IMR-90 (cell line): Measurements from ENCODE around the gene SHISA4. TPM values are rescaled to one million over a fixed set of nuclear protein-coding genes. Genes with fewer than 3 reads are reported as not detected.
A peak's percentile ranks its signal among the peaks of the same experiment; 100 is the strongest.

ENCODE experiments used
- ATAC-seq: fragments of 200-7000 bp; cut with Tn5 transposase; 2 replicates; pipeline ENCODE4 v1.9.1; 2020; ENCODE audit warnings: low read depth, mild to moderate bottlenecking, moderate library complexity
- BruUV-seq: library from RNA; stranded (reverse); fragments of 400-500 nt; replicated peaks from 2 replicates; lab custom pipeline; 2021; lab: Mats Ljungman, UMichigan
- CTCF ChIA-PET: fragments of 300-600 bp; formaldehyde crosslinking; extraction: SDS; loops from one replicate; lab custom pipeline; 2021; ENCODE audit warnings: antibody characterized with exemption; lab: Yijun Ruan, JAX
- POLR2A ChIA-PET: fragments of 300-600 bp; sonication (Branson Sonifier 250); formaldehyde crosslinking; loops from one replicate; lab custom pipeline; 2022; ENCODE audit warnings: antibody characterized with exemption; ENCODE audit not compliant: unreplicated experiment; lab: Charles Lee
- DNase-seq: peaks from one replicate; pipeline ENCODE4 v3.0.0; 2013
- H2AFZ ChIP-seq: replicated peaks from 2 replicates; pipeline ENCODE3; 2013; ENCODE audit warnings: low read length, mild to moderate bottlenecking; ENCODE audit not compliant: poor library complexity
- H2AK5ac ChIP-seq: 2 replicates; pipeline ENCODE4 v1.6.1; 2013; ENCODE audit warnings: low read depth, low read length, inconsistent platforms
- H2AK9ac ChIP-seq: replicated peaks from 2 replicates; pipeline ENCODE3; 2013; ENCODE audit warnings: mild to moderate bottlenecking, low read depth, low read length, moderate library complexity; ENCODE audit not compliant: poor library complexity
- H2BK120ac ChIP-seq: 2 replicates; pipeline ENCODE4 v1.6.1; 2013; ENCODE audit warnings: low read depth, low read length, inconsistent platforms
- H2BK15ac ChIP-seq: 3 replicates; pipeline ENCODE4 v1.6.1; 2013; ENCODE audit warnings: low read depth, low read length, inconsistent platforms
- H2BK20ac ChIP-seq: 2 replicates; pipeline ENCODE4 v1.6.1; 2013; ENCODE audit warnings: low read depth, mild to moderate bottlenecking, inconsistent platforms, low read length, moderate library complexity
- H2BK5ac ChIP-seq: 2 replicates; pipeline ENCODE4 v1.6.1; 2013; ENCODE audit warnings: mild to moderate bottlenecking, low read depth, low read length, inconsistent platforms; ENCODE audit not compliant: poor library complexity, severe bottlenecking
- H3K14ac ChIP-seq: replicated peaks from 2 replicates; pipeline ENCODE4 v1.6.1; 2013; ENCODE audit warnings: low read depth, low read length, inconsistent platforms
- H3K18ac ChIP-seq: 2 replicates; pipeline ENCODE4 v1.6.1; 2013; ENCODE audit warnings: low read depth, low read length, control low read depth
- H3K23ac ChIP-seq: 2 replicates; pipeline ENCODE4 v1.6.1; 2013; ENCODE audit warnings: low read depth, low read length, inconsistent platforms
- H3K27ac ChIP-seq: 2 replicates; pipeline ENCODE4 v1.5.1; 2013; ENCODE audit warnings: mild to moderate bottlenecking, control low read depth, low read length; ENCODE audit not compliant: insufficient read depth
- H3K27me3 ChIP-seq: 2 replicates; pipeline ENCODE4 v1.6.1; 2013; ENCODE audit warnings: low read length; ENCODE audit not compliant: control insufficient read depth, insufficient read depth
- H3K36me3 ChIP-seq: 2 replicates; pipeline ENCODE4 v1.6.1; 2013; ENCODE audit warnings: low read length, mixed read lengths; ENCODE audit not compliant: control insufficient read depth, insufficient read depth
- H3K4ac ChIP-seq: 2 replicates; pipeline ENCODE4 v1.6.1; 2013; ENCODE audit warnings: low read depth, low read length, inconsistent platforms
- H3K4me1 ChIP-seq: 2 replicates; pipeline ENCODE4 v1.6.1; 2013; ENCODE audit warnings: low read length, mixed read lengths; ENCODE audit not compliant: control insufficient read depth, insufficient read depth
- H3K4me2 ChIP-seq: 2 replicates; pipeline ENCODE4 v1.6.1; 2013; ENCODE audit warnings: low read depth, mild to moderate bottlenecking, control low read depth, low read length, moderate library complexity
- H3K4me3 ChIP-seq: 2 replicates; pipeline ENCODE4 v1.5.1; 2013; ENCODE audit warnings: low read depth, mild to moderate bottlenecking, control low read depth, low read length, moderate library complexity; ENCODE audit not compliant: insufficient read depth
- H3K56ac ChIP-seq: 2 replicates; pipeline ENCODE4 v1.6.1; 2013; ENCODE audit warnings: low read length, inconsistent platforms; ENCODE audit not compliant: insufficient read depth; ENCODE audit errors: extremely low read depth
- H3K79me1 ChIP-seq, 2 experiments: 2 replicates each; pipeline ENCODE4 v1.6.1; 2013; ENCODE audit warnings: low read length in 2 of 2, inconsistent platforms in 1 of 2, low read depth in 1 of 2
- H3K9ac ChIP-seq: 2 replicates; pipeline ENCODE4 v1.6.1; 2013; ENCODE audit warnings: low read depth, low read length, control low read depth
- H3K9me1 ChIP-seq: 2 replicates; pipeline ENCODE4 v1.6.1; 2013; ENCODE audit warnings: low read length, inconsistent platforms; ENCODE audit not compliant: insufficient read depth
- H3K9me3 ChIP-seq: 2 replicates; pipeline ENCODE4 v1.6.1; 2013; ENCODE audit warnings: low read length; ENCODE audit not compliant: control insufficient read depth, insufficient read depth
- H4K20me1 ChIP-seq: 2 replicates; pipeline ENCODE4 v1.6.1; 2013; ENCODE audit warnings: low read length, inconsistent platforms; ENCODE audit not compliant: insufficient read depth
- H4K5ac ChIP-seq: 2 replicates; pipeline ENCODE4 v1.6.1; 2013; ENCODE audit warnings: mild to moderate bottlenecking, low read depth, low read length, control low read depth
- H4K8ac ChIP-seq, 2 experiments: 2 replicates each; pipeline ENCODE4 v1.6.1; 2013; ENCODE audit warnings: low read depth in 2 of 2, low read length in 2 of 2, control low read depth in 1 of 2, inconsistent platforms in 1 of 2
- H4K91ac ChIP-seq: 2 replicates; pipeline ENCODE4 v1.6.1; 2013; ENCODE audit warnings: low read depth, low read length, inconsistent platforms; ENCODE audit not compliant: insufficient read depth
- BHLHE40 ChIP-seq: fragments of 150-350 bp; IDR thresholded peaks from 2 replicates; pipeline ENCODE4 v1.6.1; 2016; ENCODE audit warnings: mild to moderate bottlenecking, low read depth, low read length
- CEBPB ChIP-seq: IDR thresholded peaks from 2 replicates; pipeline ENCODE4 v1.6.1; 2012; ENCODE audit warnings: low read depth, low read length, improper control_type of control experiment
- CHD1 ChIP-seq: IDR thresholded peaks from 2 replicates; pipeline ENCODE4 v1.6.1; 2012; ENCODE audit warnings: low read depth, low read length, improper control_type of control experiment
- MAFK ChIP-seq: IDR thresholded peaks from 2 replicates; pipeline ENCODE4 v1.6.1; 2012; ENCODE audit warnings: low read depth, low read length, improper control_type of control experiment
- MAZ ChIP-seq: IDR thresholded peaks from 2 replicates; pipeline ENCODE4 v1.6.1; 2012; ENCODE audit warnings: low read depth, mild to moderate bottlenecking, low read length, improper control_type of control experiment, moderate library complexity, borderline replicate concordance
- MXI1 ChIP-seq: IDR thresholded peaks from 2 replicates; pipeline ENCODE4 v1.6.1; 2012; ENCODE audit warnings: low read depth, mild to moderate bottlenecking, low read length, moderate library complexity, borderline replicate concordance
- NFE2L2 ChIP-seq: fragments of 150-350 bp; IDR thresholded peaks from 2 replicates; pipeline ENCODE4 v1.6.1; 2016; ENCODE audit warnings: low read depth, mild to moderate bottlenecking, low read length
- POLR2A ChIP-seq: IDR thresholded peaks from 2 replicates; pipeline ENCODE4 v1.6.1; 2012; ENCODE audit warnings: mild to moderate bottlenecking, low read depth, low read length
- RAD21 ChIP-seq: IDR thresholded peaks from 2 replicates; pipeline ENCODE4 v1.6.1; 2012; ENCODE audit warnings: low read length, improper control_type of control experiment
- RCOR1 ChIP-seq: IDR thresholded peaks from 2 replicates; pipeline ENCODE4 v1.6.1; 2012; ENCODE audit warnings: mild to moderate bottlenecking, low read length, improper control_type of control experiment; ENCODE audit not compliant: insufficient replicate concordance
- RFX5 ChIP-seq: IDR thresholded peaks from 2 replicates; pipeline ENCODE4 v1.8.0; 2012; ENCODE audit warnings: low read depth, mild to moderate bottlenecking, low read length, moderate library complexity
- SMC3 ChIP-seq: fragments of 150-350 bp; IDR thresholded peaks from 2 replicates; pipeline ENCODE4 v1.6.1; 2016; ENCODE audit warnings: low read depth, mild to moderate bottlenecking, antibody characterized with exemption, low read length, moderate library complexity
- WGBS, 2 experiments: methylation state at CpG; one replicate each; pipeline versions ENCODE4 v1.1.5 to v1.1.7; 2013; ENCODE audit warnings: missing lambda C conversion rate in 2 of 2; ENCODE audit not compliant: insufficient read length in 1 of 2; ENCODE audit errors: extremely low coverage in 2 of 2; 5-methylcytosine and 5-hydroxymethylcytosine counted together
- dilution Hi-C: fragments of 300-500 bp; cut with HindIII; formaldehyde crosslinking; loops from one replicate; pipeline ENCODE4 v1.14.3; 2018; ENCODE audit warnings: low sequenced_read_pairs; ENCODE audit not compliant: unreplicated experiment
- in situ Hi-C: fragments of 300-500 bp; cut with MboI; formaldehyde crosslinking; loops from 3 replicates; pipeline ENCODE4 v1.14.3; 2019; ENCODE audit warnings: low sequenced_read_pairs, inconsistent platforms, mixed read lengths
- intact Hi-C: fragments of 100-400 bp; cut with micrococcal nuclease; formaldehyde crosslinking; loops from 2 replicates; pipeline ENCODE4 v1.10.0; 2022
- polyA plus RNA-seq, 3 experiments: library from polyadenylated mRNA; depleted of rRNA; stranded (reverse); fragments of >200 nt; gene quantifications; 2 replicates each; pipeline ENCODE4 v1.2.3, GENCODE V29; 2012; ENCODE audit warnings: low replicate concordance in 1 of 3
- total RNA-seq: library from RNA; depleted of rRNA; stranded (reverse); fragments of >200 nt; gene quantifications from 2 replicates; pipeline ENCODE4 v1.2.3, GENCODE V29; 2012
- TF ChIP-seq, protein P1 (sequence below): fragments of 150-350 bp; IDR thresholded peaks from 2 replicates; pipeline ENCODE4 v1.6.1; 2016; ENCODE audit warnings: low read depth, mild to moderate bottlenecking, low read length, moderate library complexity, borderline replicate concordance
- TF ChIP-seq, protein P2 (sequence below): conservative IDR thresholded peaks from 2 replicates; pipeline ENCODE4 v1.5.1; 2012; ENCODE audit warnings: mild to moderate bottlenecking, low read depth, low read length, improper control_type of control experiment
- TF ChIP-seq, protein P3 (sequence below): fragments of 150-350 bp; IDR thresholded peaks from 2 replicates; pipeline ENCODE4 v1.6.1; 2017; ENCODE audit warnings: mild to moderate bottlenecking, antibody characterized with exemption, low read length, low read depth

Gene SHISA4
- total and polyA plus RNA-seq, 2 of the 4 experiments (the other 2 are of a cell fraction), result 10.0 to 34.8 TPM

DNA sequence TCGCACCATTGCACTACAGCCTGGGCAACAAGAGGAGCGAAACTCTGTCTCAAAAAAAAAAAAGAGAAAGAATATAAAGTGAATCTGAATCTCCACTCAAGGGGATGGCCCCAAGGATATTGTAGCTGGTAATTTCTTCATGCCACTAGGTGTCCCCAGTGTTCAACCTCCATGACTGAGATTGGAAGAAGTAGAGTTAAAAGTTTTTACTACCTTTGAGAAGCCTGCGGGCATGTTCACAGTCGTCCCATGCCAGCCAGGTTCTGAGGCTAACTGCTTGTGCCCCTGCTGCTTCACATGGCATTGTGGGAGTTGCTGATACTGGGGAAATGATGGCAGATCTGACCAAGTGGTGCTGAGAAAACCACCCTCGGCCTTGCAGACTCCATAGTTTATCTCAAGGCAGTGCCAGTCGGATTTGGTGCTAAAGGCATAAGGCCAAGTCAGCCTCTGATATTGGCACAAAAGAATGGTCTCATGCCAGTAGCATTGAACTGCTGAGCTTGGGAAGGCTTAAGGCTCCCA is 10.8 kb upstream of the SHISA4 start:
- H3K4me2 ChIP-seq, result no peak overlapping the region
- no peak overlapping the region for H3K14ac ChIP-seq
- H3K79me1 ChIP-seq, result peaks cover 3 to 6% of the 10 kb centered on the region in 2 experiments; a peak in 2 of 4 replicates
- in situ Hi-C loops, result no loop called here
- no peak overlapping the region; the same call in 1 of the 2 replicates for H4K91ac ChIP-seq
- no peak overlapping the region for H2BK15ac ChIP-seq
- peak overlapping the region; percentile 60 for H2AFZ ChIP-seq
- no peak overlapping the region for H2BK5ac ChIP-seq
- CTCF ChIA-PET, result interaction anchor here (0.6 to 1.2 kb wide), 5 partner anchors 10 to 320 kb away, joined by 3 to 5 read pairs (median 3); no protein-coding TSS in a partner anchor
- ATAC-seq (peak; percentile 75), DNase-seq (peak; percentile 63)
- no peak overlapping the region for H3K23ac ChIP-seq
- H3K9me3 ChIP-seq, result no peaks in the 10 kb centered on the region
- peak overlapping the region in 1 of 2 experiments; percentile 80; a peak in 1 of 4 replicates for H4K8ac ChIP-seq
- no peak overlapping the region for H3K56ac ChIP-seq
- no peak overlapping the region for H3K9ac ChIP-seq
- H4K5ac ChIP-seq, result no peak overlapping the region
- POLR2A ChIA-PET, result interaction anchor here (0.6 kb wide), 1 partner anchor 106 kb away, joined by 7 read pairs; no protein-coding TSS in a partner anchor
- no peak overlapping the region for H2BK120ac ChIP-seq
- no peak overlapping the region for H3K4me3 ChIP-seq
- BruUV-seq, result no TSS peak
- peak overlapping the region; percentile 55; the same call in 1 of the 2 replicates for H3K4ac ChIP-seq
- 100% methylated on average over 1 of the region's 6 CpGs; no CpG with 5 or more reads in 1 of the 2 experiments for WGBS, 2 experiments
- no peak overlapping the region for H2AK9ac ChIP-seq
- peaks cover 4% of the 10 kb centered on the region for H3K4me1 ChIP-seq
- dilution Hi-C loops, result no loop called here
- H3K36me3 ChIP-seq, result peaks cover 21% of the 10 kb centered on the region
- no peak overlapping the region for H3K27ac ChIP-seq
- peak overlapping the region; percentile 72; the same call in 1 of the 2 replicates for H2BK20ac ChIP-seq
- H3K18ac ChIP-seq, result no peak overlapping the region
- H3K27me3 ChIP-seq, result no peaks in the 10 kb centered on the region
- peak overlapping the region; percentile 87 for H2AK5ac ChIP-seq
- peaks cover 3% of the 10 kb centered on the region for H4K20me1 ChIP-seq
- peaks cover 8% of the 10 kb centered on the region; the same call in 1 of the 2 replicates for H3K9me1 ChIP-seq
- intact Hi-C loops, result loop anchor here (1.0 to 2.0 kb wide), 2 partner anchors 94 to 343 kb away; no protein-coding TSS in a partner anchor
- TF ChIP-seq MAFK (no peak), RFX5 (no peak), NFE2L2 (no peak), CEBPB (no peak), POLR2A (no peak), SMC3 (peak; percentile 62), RAD21 (peak; percentile 71), BHLHE40 (no peak), CHD1 (no peak), RCOR1 (no peak), MXI1 (no peak), MAZ (no peak)
- TF ChIP-seq, protein P1, sequence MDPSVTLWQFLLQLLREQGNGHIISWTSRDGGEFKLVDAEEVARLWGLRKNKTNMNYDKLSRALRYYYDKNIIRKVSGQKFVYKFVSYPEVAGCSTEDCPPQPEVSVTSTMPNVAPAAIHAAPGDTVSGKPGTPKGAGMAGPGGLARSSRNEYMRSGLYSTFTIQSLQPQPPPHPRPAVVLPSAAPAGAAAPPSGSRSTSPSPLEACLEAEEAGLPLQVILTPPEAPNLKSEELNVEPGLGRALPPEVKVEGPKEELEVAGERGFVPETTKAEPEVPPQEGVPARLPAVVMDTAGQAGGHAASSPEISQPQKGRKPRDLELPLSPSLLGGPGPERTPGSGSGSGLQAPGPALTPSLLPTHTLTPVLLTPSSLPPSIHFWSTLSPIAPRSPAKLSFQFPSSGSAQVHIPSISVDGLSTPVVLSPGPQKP, result no peak
- TF ChIP-seq, protein P2, sequence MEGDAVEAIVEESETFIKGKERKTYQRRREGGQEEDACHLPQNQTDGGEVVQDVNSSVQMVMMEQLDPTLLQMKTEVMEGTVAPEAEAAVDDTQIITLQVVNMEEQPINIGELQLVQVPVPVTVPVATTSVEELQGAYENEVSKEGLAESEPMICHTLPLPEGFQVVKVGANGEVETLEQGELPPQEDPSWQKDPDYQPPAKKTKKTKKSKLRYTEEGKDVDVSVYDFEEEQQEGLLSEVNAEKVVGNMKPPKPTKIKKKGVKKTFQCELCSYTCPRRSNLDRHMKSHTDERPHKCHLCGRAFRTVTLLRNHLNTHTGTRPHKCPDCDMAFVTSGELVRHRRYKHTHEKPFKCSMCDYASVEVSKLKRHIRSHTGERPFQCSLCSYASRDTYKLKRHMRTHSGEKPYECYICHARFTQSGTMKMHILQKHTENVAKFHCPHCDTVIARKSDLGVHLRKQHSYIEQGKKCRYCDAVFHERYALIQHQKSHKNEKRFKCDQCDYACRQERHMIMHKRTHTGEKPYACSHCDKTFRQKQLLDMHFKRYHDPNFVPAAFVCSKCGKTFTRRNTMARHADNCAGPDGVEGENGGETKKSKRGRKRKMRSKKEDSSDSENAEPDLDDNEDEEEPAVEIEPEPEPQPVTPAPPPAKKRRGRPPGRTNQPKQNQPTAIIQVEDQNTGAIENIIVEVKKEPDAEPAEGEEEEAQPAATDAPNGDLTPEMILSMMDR, result peak; percentile 73
- TF ChIP-seq, protein P3, sequence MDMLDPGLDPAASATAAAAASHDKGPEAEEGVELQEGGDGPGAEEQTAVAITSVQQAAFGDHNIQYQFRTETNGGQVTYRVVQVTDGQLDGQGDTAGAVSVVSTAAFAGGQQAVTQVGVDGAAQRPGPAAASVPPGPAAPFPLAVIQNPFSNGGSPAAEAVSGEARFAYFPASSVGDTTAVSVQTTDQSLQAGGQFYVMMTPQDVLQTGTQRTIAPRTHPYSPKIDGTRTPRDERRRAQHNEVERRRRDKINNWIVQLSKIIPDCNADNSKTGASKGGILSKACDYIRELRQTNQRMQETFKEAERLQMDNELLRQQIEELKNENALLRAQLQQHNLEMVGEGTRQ, result no peak
